C4-2B (cell line): ENCODE results near the gene SLC51A.

Experiments used
- ZFX ChIP-seq: fragments of 450-650 bp; IDR thresholded peaks from 2 replicates; pipeline ENCODE4 v1.6.1; 2017
- TF ChIP-seq, protein P1 (sequence below): fragments of 450-650 bp; conservative IDR thresholded peaks from 2 replicates; pipeline ENCODE4 v1.5.1; 2017; ENCODE audit warnings: mild to moderate bottlenecking

DNA sequence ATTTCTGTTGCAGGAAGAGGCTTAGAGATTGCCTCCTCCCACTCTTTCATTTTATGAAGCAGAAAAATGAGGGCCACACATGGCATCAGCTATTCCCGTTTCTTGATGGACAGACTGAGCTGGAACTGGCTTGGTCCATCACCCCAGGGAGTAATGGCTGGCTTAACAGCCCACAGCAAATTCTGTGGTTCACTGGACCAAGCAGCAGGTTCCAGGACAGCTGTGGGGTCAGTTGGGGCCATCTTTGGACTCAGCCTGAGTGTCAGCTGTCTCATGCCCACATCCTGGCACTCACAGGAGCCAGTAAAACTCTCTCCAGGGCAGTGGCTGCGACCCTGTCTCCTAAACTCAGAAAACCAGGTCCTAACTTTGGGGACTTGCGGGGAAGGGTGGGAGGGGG lies 41.7 kb upstream of the SLC51A start:
- TF ChIP-seq, protein P1, sequence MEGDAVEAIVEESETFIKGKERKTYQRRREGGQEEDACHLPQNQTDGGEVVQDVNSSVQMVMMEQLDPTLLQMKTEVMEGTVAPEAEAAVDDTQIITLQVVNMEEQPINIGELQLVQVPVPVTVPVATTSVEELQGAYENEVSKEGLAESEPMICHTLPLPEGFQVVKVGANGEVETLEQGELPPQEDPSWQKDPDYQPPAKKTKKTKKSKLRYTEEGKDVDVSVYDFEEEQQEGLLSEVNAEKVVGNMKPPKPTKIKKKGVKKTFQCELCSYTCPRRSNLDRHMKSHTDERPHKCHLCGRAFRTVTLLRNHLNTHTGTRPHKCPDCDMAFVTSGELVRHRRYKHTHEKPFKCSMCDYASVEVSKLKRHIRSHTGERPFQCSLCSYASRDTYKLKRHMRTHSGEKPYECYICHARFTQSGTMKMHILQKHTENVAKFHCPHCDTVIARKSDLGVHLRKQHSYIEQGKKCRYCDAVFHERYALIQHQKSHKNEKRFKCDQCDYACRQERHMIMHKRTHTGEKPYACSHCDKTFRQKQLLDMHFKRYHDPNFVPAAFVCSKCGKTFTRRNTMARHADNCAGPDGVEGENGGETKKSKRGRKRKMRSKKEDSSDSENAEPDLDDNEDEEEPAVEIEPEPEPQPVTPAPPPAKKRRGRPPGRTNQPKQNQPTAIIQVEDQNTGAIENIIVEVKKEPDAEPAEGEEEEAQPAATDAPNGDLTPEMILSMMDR = no peak
- TF ChIP-seq ZFX = no peak
